Activated T-helper 1 cell treated with anti-CD3 and anti-CD28 coated beads, Interleukin-12 subunit alpha, Interleukin-12 subunit beta, Interleukin-2, Interleukin-4 antibody, amounts not matched to agents 30 ng/mL and 10 ng/mL and 1 ng/mL, durations not matched to agents 14 hours and 24 hours and 36 hours (primary cell): ENCODE measurements around the gene GNA12. TPM values are rescaled to one million over a fixed set of nuclear protein-coding genes. Genes with fewer than 3 reads are reported as not detected.
A peak's percentile ranks its signal among the peaks of the same experiment; 100 is the strongest.

Experiments used
- DNase-seq: peaks from one replicate; pipeline ENCODE4 v3.0.0; 2021; ENCODE audit warnings: low spot score
- H3K27ac Mint-ChIP-seq: one replicate; pipeline ENCODE4 v1.8.0; 2021; ENCODE audit warnings: mild to moderate bottlenecking, mixed read lengths
- H3K27me3 Mint-ChIP-seq: one replicate; pipeline ENCODE4 v1.8.0; 2022; ENCODE audit warnings: mild to moderate bottlenecking, moderate library complexity, mixed read lengths; ENCODE audit not compliant: insufficient read depth
- H3K36me3 Mint-ChIP-seq: one replicate; pipeline ENCODE4 v1.8.0; 2021; ENCODE audit warnings: low read depth, mixed read lengths
- H3K4me1 Mint-ChIP-seq: one replicate; pipeline ENCODE4 v1.8.0; 2021; ENCODE audit warnings: low read depth, mixed read lengths
- H3K4me3 Mint-ChIP-seq: one replicate; pipeline ENCODE4 v1.8.0; 2021; ENCODE audit warnings: mild to moderate bottlenecking, moderate library complexity, mixed read lengths
- H3K9me3 Mint-ChIP-seq: one replicate; pipeline ENCODE4 v1.8.0; 2021; ENCODE audit warnings: mixed read lengths
- intact Hi-C: fragments of 100-400 bp; cut with micrococcal nuclease; formaldehyde crosslinking; loops from one replicate; pipeline ENCODE4 v1.15.1; 2024
- total RNA-seq: library from RNA; stranded (reverse); gene quantifications from 2 replicates; pipeline ENCODE4 v1.2.3, GENCODE V29; 2022

Gene GNA12
- 36.3 and 36.4 TPM in 2 replicates for total RNA-seq

GRCh38 chr7:2844153-2845033 lies at the start of gene GNA12:
Gene GNA12 (minus strand): TSS chr7:2844308. CDS start chr7:2844161, 147 bp downstream.
- DNase-seq = peak; percentile 99
- Mint-ChIP-seq H3K36me3 (peaks cover 21% of the 10 kb centered on the region), H3K4me1 (peaks cover 31% of the 10 kb centered on the region), H3K4me3 (peak within 1 kb of the TSS; percentile 90), H3K9me3 (no peaks in the 10 kb centered on the region), H3K27me3 (no peaks in the 10 kb centered on the region), H3K27ac (peak within 1 kb of the TSS; percentile 72)
- intact Hi-C loops = loop anchor here (1.0 to 10.0 kb wide), 6 partner anchors 19 to 290 kb away; partner anchors contain the start of genes BRAT1, IQCE and TTYH3

GRCh38 chr7:2893411-2893861 lies 49.3 kb upstream of the GNA12 start:
- intact Hi-C loops = loop anchor here (5.0 kb wide), 1 partner anchor 169 kb away; no protein-coding TSS in a partner anchor
- H3K9me3 Mint-ChIP-seq = no peaks in the 10 kb centered on the region
- peaks cover 37% of the 10 kb centered on the region for H3K4me1 Mint-ChIP-seq
- peak overlapping the region; percentile 99 for H3K27ac Mint-ChIP-seq
- DNase-seq = no peak
- peaks cover 1% of the 10 kb centered on the region for H3K27me3 Mint-ChIP-seq
- H3K36me3 Mint-ChIP-seq = no peaks in the 10 kb centered on the region
- H3K4me3 Mint-ChIP-seq = peak overlapping the region; percentile 57

GRCh38 chr7:2892549-2892948 lies 48.4 kb upstream of the GNA12 start:
- Mint-ChIP-seq H3K4me1 (peaks cover 37% of the 10 kb centered on the region), H3K4me3 (no peak overlapping the region), H3K36me3 (no peaks in the 10 kb centered on the region), H3K9me3 (no peaks in the 10 kb centered on the region), H3K27ac (peak overlapping the region; percentile 56), H3K27me3 (peaks cover 1% of the 10 kb centered on the region)
- intact Hi-C loops = loop anchor here (5.0 kb wide), 1 partner anchor 170 kb away; no protein-coding TSS in a partner anchor
- no peak for DNase-seq

GRCh38 chr7:2887816-2888215 lies 43.7 kb upstream of the GNA12 start:
- intact Hi-C loops = loop anchor here (1.0 to 5.0 kb wide), 4 partner anchors 267 to 1009 kb away; partner anchors contain the start of gene SDK1
- H3K9me3 Mint-ChIP-seq = no peaks in the 10 kb centered on the region
- peaks cover 10% of the 10 kb centered on the region for H3K4me1 Mint-ChIP-seq
- peaks cover 1% of the 10 kb centered on the region for H3K27me3 Mint-ChIP-seq
- DNase-seq = no peak
- H3K36me3 Mint-ChIP-seq = no peaks in the 10 kb centered on the region
- H3K27ac Mint-ChIP-seq = no peak overlapping the region
- no peak overlapping the region for H3K4me3 Mint-ChIP-seq

- Mint-ChIP-seq H3K4me3 (no peak overlapping the region), H3K9me3 (no peaks in the 10 kb centered on the region), H3K4me1 (peaks cover 5% of the 10 kb centered on the region), H3K36me3 (no peaks in the 10 kb centered on the region), H3K27ac (no peak overlapping the region), H3K27me3 (peaks cover 1% of the 10 kb centered on the region)
- peak; percentile 30 for DNase-seq
- intact Hi-C loops = loop anchor here (1.0 to 5.0 kb wide), 4 partner anchors 268 to 1010 kb away; partner anchors contain the start of gene SDK1
These were observed 42.8 kb upstream of the GNA12 start for GRCh38 chr7:2886900-2887299.

- DNase-seq = no peak
- Mint-ChIP-seq H3K27ac (no peak overlapping the region), H3K9me3 (no peaks in the 10 kb centered on the region), H3K36me3 (no peaks in the 10 kb centered on the region), H3K27me3 (peaks cover 1% of the 10 kb centered on the region), H3K4me1 (peaks cover 5% of the 10 kb centered on the region), H3K4me3 (no peak overlapping the region)
- intact Hi-C loops = loop anchor here (2.0 to 5.0 kb wide), 2 partner anchors 414 to 1011 kb away; partner anchors contain the start of gene SDK1
These were observed 42.3 kb upstream of the GNA12 start for GRCh38 chr7:2886391-2886790.

- Mint-ChIP-seq H3K9me3 (no peaks in the 10 kb centered on the region), H3K27me3 (peaks cover 3% of the 10 kb centered on the region), H3K4me1 (peaks cover 16% of the 10 kb centered on the region), H3K36me3 (no peaks in the 10 kb centered on the region), H3K27ac (no peak overlapping the region), H3K4me3 (no peak overlapping the region)
- intact Hi-C loops = no loop called here
- no peak for DNase-seq
These were observed 40.1 kb upstream of the GNA12 start for GRCh38 chr7:2884161-2884560.

GRCh38 chr7:2883101-2883500 lies 39.0 kb upstream of the GNA12 start:
- intact Hi-C loops = no loop called here
- Mint-ChIP-seq H3K36me3 (no peaks in the 10 kb centered on the region), H3K27ac (no peak overlapping the region), H3K4me3 (no peak overlapping the region), H3K9me3 (no peaks in the 10 kb centered on the region), H3K27me3 (peaks cover 3% of the 10 kb centered on the region), H3K4me1 (peaks cover 21% of the 10 kb centered on the region)
- no peak for DNase-seq

GRCh38 chr7:2882111-2882510 lies 38.0 kb upstream of the GNA12 start:
- intact Hi-C loops = no loop called here
- no peaks in the 10 kb centered on the region for H3K9me3 Mint-ChIP-seq
- DNase-seq = no peak
- peaks cover 5% of the 10 kb centered on the region for H3K27me3 Mint-ChIP-seq
- no peaks in the 10 kb centered on the region for H3K36me3 Mint-ChIP-seq
- H3K4me1 Mint-ChIP-seq = peaks cover 20% of the 10 kb centered on the region
- no peak overlapping the region for H3K27ac Mint-ChIP-seq
- H3K4me3 Mint-ChIP-seq = no peak overlapping the region

GRCh38 chr7:2880874-2881533 lies 36.9 kb upstream of the GNA12 start:
- Mint-ChIP-seq H3K4me1 (peaks cover 16% of the 10 kb centered on the region), H3K27me3 (peaks cover 5% of the 10 kb centered on the region), H3K4me3 (no peak overlapping the region), H3K27ac (no peak overlapping the region), H3K9me3 (no peaks in the 10 kb centered on the region), H3K36me3 (no peaks in the 10 kb centered on the region)
- intact Hi-C loops = no loop called here
- no peak for DNase-seq

GRCh38 chr7:2880051-2880450 lies 35.9 kb upstream of the GNA12 start:
- Mint-ChIP-seq H3K9me3 (no peaks in the 10 kb centered on the region), H3K4me1 (peaks cover 16% of the 10 kb centered on the region), H3K36me3 (no peaks in the 10 kb centered on the region), H3K4me3 (no peak overlapping the region), H3K27ac (no peak overlapping the region), H3K27me3 (peaks cover 5% of the 10 kb centered on the region)
- intact Hi-C loops = no loop called here
- no peak for DNase-seq

GRCh38 chr7:2879354-2879753 lies 35.2 kb upstream of the GNA12 start:
- peaks cover 5% of the 10 kb centered on the region for H3K27me3 Mint-ChIP-seq
- no peak overlapping the region for H3K27ac Mint-ChIP-seq
- no peaks in the 10 kb centered on the region for H3K36me3 Mint-ChIP-seq
- no peaks in the 10 kb centered on the region for H3K9me3 Mint-ChIP-seq
- intact Hi-C loops = no loop called here
- peaks cover 16% of the 10 kb centered on the region for H3K4me1 Mint-ChIP-seq
- H3K4me3 Mint-ChIP-seq = no peak overlapping the region
- DNase-seq = no peak

- peaks cover 26% of the 10 kb centered on the region for H3K4me1 Mint-ChIP-seq
- intact Hi-C loops = no loop called here
- H3K27me3 Mint-ChIP-seq = peaks cover 5% of the 10 kb centered on the region
- no peaks in the 10 kb centered on the region for H3K36me3 Mint-ChIP-seq
- no peak for DNase-seq
- H3K4me3 Mint-ChIP-seq = no peak overlapping the region
- peak overlapping the region; percentile 19 for H3K27ac Mint-ChIP-seq
- H3K9me3 Mint-ChIP-seq = no peaks in the 10 kb centered on the region
These were observed 34.2 kb upstream of the GNA12 start for GRCh38 chr7:2878306-2878705.
